Panc1 (cell line): Measurements from ENCODE around the gene GRK6.

ENCODE experiments used
- POLR2AphosphoS5 ChIP-seq: IDR thresholded peaks from 2 replicates; pipeline ENCODE4 v1.6.1; 2012; ENCODE audit warnings: mild to moderate bottlenecking, low read depth, low read length, moderate library complexity
- TCF7L2 ChIP-seq: IDR thresholded peaks from 2 replicates; pipeline ENCODE4 v1.6.1; 2011; ENCODE audit warnings: mild to moderate bottlenecking, low read depth, low read length, inconsistent platforms
- TF ChIP-seq, protein P1 (sequence below): fragments of 450-650 bp; IDR thresholded peaks from 2 replicates; pipeline ENCODE4 v1.5.1; 2017; ENCODE audit warnings: mild to moderate bottlenecking
- TF ChIP-seq, protein P2 (sequence below), 2 experiments: IDR thresholded peaks; 2 replicates each; pipeline ENCODE4 v1.6.1; 2011 to 2012; ENCODE audit warnings: low read depth in 2 of 2, control low read depth in 1 of 2, low read length in 1 of 2, mild to moderate bottlenecking in 1 of 2, moderate library complexity in 1 of 2; ENCODE audit not compliant: insufficient read depth in 1 of 2

- TF ChIP-seq, protein P1, sequence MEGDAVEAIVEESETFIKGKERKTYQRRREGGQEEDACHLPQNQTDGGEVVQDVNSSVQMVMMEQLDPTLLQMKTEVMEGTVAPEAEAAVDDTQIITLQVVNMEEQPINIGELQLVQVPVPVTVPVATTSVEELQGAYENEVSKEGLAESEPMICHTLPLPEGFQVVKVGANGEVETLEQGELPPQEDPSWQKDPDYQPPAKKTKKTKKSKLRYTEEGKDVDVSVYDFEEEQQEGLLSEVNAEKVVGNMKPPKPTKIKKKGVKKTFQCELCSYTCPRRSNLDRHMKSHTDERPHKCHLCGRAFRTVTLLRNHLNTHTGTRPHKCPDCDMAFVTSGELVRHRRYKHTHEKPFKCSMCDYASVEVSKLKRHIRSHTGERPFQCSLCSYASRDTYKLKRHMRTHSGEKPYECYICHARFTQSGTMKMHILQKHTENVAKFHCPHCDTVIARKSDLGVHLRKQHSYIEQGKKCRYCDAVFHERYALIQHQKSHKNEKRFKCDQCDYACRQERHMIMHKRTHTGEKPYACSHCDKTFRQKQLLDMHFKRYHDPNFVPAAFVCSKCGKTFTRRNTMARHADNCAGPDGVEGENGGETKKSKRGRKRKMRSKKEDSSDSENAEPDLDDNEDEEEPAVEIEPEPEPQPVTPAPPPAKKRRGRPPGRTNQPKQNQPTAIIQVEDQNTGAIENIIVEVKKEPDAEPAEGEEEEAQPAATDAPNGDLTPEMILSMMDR: no peak
- TF ChIP-seq POLR2AphosphoS5: no peak
- TF ChIP-seq, protein P2, sequence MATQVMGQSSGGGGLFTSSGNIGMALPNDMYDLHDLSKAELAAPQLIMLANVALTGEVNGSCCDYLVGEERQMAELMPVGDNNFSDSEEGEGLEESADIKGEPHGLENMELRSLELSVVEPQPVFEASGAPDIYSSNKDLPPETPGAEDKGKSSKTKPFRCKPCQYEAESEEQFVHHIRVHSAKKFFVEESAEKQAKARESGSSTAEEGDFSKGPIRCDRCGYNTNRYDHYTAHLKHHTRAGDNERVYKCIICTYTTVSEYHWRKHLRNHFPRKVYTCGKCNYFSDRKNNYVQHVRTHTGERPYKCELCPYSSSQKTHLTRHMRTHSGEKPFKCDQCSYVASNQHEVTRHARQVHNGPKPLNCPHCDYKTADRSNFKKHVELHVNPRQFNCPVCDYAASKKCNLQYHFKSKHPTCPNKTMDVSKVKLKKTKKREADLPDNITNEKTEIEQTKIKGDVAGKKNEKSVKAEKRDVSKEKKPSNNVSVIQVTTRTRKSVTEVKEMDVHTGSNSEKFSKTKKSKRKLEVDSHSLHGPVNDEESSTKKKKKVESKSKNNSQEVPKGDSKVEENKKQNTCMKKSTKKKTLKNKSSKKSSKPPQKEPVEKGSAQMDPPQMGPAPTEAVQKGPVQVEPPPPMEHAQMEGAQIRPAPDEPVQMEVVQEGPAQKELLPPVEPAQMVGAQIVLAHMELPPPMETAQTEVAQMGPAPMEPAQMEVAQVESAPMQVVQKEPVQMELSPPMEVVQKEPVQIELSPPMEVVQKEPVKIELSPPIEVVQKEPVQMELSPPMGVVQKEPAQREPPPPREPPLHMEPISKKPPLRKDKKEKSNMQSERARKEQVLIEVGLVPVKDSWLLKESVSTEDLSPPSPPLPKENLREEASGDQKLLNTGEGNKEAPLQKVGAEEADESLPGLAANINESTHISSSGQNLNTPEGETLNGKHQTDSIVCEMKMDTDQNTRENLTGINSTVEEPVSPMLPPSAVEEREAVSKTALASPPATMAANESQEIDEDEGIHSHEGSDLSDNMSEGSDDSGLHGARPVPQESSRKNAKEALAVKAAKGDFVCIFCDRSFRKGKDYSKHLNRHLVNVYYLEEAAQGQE (IDR thresholded peaks at IDR 0.05; ENCODE audit: insufficient read depth in 1 of 2, low read depth in 2 of 2, low read length in 1 of 2): no peak
- TF ChIP-seq TCF7L2: no peak
These were observed 6.6 kb downstream of the GRK6 start for GRCh38 chr5:177432839-177433657.
